ENCODE data around the gene MED31. TPM values are rescaled to one million over a fixed set of nuclear protein-coding genes. Genes with fewer than 3 reads are reported as not detected.

MED31 gene
- polyA plus RNA-seq, 1 donor from 2014 or later: 27.3 TPM

DNA sequence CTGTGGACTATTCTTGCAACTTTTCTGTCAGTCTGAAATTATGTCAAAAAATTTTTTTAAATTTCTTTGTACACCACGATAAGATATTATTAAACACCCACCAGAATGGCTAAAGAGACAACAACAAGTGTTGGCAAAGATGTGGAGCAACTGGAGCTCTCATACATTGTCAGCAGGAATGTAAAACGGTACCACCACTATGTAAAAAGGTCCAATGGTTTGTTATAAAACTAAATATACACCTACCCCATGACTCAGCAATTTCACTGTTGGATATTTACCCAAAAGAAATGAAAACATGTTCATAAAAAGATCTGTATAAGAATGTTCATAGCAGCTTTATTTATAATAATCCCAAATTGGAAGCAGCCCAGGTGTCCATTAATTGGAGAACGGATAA lies 18.1 kb downstream of the MED31 start:
- H3K9me2 ChIP-seq (ENCODE audit: insufficient read depth, low read length): no peaks in the 10 kb centered on the region
- no peak overlapping the region for H3K9ac ChIP-seq (ENCODE audit: low read length)
- no peak overlapping the region for H3K27ac ChIP-seq (ENCODE audit: low read length)
- H3K79me2 ChIP-seq (replicated peaks; ENCODE audit: insufficient read depth, low read length): peaks cover 4% of the 10 kb centered on the region
- H3K27me3 ChIP-seq (ENCODE audit: insufficient read depth, low read depth, low read length): no peaks in the 10 kb centered on the region
- H3K9me3 ChIP-seq (ENCODE audit: low read length): no peaks in the 10 kb centered on the region
- peaks cover 4% of the 10 kb centered on the region for H4K20me1 ChIP-seq (ENCODE audit: insufficient read depth)
- H2AFZ ChIP-seq (ENCODE audit: low read depth, low read length): no peak overlapping the region
- no peaks in the 10 kb centered on the region for H3F3A ChIP-seq (ENCODE audit: insufficient read depth, low read length, poor library complexity, severe bottlenecking)
- TF ChIP-seq EZH2 (IDR thresholded peaks at IDR 0.05; ENCODE audit: borderline replicate concordance, insufficient read depth, low read length, poor library complexity, severe bottlenecking) (no peak), SMC3 (conservative IDR thresholded peaks at IDR 0.05; ENCODE audit: poor library complexity) (no peak), MXI1 (conservative IDR thresholded peaks at IDR 0.05; ENCODE audit: poor library complexity, severe bottlenecking) (no peak), EP300 (conservative IDR thresholded peaks at IDR 0.05; ENCODE audit: poor library complexity, severe bottlenecking) (no peak), RAD21 (conservative IDR thresholded peaks at IDR 0.05) (no peak), POLR2AphosphoS5 (IDR thresholded peaks at IDR 0.05) (no peak), TAF1 (IDR thresholded peaks at IDR 0.05; ENCODE audit: low read depth) (no peak)
- TF ChIP-seq, protein P1, sequence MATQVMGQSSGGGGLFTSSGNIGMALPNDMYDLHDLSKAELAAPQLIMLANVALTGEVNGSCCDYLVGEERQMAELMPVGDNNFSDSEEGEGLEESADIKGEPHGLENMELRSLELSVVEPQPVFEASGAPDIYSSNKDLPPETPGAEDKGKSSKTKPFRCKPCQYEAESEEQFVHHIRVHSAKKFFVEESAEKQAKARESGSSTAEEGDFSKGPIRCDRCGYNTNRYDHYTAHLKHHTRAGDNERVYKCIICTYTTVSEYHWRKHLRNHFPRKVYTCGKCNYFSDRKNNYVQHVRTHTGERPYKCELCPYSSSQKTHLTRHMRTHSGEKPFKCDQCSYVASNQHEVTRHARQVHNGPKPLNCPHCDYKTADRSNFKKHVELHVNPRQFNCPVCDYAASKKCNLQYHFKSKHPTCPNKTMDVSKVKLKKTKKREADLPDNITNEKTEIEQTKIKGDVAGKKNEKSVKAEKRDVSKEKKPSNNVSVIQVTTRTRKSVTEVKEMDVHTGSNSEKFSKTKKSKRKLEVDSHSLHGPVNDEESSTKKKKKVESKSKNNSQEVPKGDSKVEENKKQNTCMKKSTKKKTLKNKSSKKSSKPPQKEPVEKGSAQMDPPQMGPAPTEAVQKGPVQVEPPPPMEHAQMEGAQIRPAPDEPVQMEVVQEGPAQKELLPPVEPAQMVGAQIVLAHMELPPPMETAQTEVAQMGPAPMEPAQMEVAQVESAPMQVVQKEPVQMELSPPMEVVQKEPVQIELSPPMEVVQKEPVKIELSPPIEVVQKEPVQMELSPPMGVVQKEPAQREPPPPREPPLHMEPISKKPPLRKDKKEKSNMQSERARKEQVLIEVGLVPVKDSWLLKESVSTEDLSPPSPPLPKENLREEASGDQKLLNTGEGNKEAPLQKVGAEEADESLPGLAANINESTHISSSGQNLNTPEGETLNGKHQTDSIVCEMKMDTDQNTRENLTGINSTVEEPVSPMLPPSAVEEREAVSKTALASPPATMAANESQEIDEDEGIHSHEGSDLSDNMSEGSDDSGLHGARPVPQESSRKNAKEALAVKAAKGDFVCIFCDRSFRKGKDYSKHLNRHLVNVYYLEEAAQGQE (IDR thresholded peaks at IDR 0.05; ENCODE audit: borderline replicate concordance): no peak
- TF ChIP-seq, protein P2, sequence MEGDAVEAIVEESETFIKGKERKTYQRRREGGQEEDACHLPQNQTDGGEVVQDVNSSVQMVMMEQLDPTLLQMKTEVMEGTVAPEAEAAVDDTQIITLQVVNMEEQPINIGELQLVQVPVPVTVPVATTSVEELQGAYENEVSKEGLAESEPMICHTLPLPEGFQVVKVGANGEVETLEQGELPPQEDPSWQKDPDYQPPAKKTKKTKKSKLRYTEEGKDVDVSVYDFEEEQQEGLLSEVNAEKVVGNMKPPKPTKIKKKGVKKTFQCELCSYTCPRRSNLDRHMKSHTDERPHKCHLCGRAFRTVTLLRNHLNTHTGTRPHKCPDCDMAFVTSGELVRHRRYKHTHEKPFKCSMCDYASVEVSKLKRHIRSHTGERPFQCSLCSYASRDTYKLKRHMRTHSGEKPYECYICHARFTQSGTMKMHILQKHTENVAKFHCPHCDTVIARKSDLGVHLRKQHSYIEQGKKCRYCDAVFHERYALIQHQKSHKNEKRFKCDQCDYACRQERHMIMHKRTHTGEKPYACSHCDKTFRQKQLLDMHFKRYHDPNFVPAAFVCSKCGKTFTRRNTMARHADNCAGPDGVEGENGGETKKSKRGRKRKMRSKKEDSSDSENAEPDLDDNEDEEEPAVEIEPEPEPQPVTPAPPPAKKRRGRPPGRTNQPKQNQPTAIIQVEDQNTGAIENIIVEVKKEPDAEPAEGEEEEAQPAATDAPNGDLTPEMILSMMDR (IDR thresholded peaks at IDR 0.05; ENCODE audit: poor library complexity, severe bottlenecking): no peak
- H3K4me2 ChIP-seq (ENCODE audit: low read length): no peak overlapping the region
- H3K4me3 ChIP-seq (ENCODE audit: low read length): no peak overlapping the region
- H3K36me3 ChIP-seq (ENCODE audit: insufficient read depth, low read length): peaks cover 20% of the 10 kb centered on the region

DNA sequence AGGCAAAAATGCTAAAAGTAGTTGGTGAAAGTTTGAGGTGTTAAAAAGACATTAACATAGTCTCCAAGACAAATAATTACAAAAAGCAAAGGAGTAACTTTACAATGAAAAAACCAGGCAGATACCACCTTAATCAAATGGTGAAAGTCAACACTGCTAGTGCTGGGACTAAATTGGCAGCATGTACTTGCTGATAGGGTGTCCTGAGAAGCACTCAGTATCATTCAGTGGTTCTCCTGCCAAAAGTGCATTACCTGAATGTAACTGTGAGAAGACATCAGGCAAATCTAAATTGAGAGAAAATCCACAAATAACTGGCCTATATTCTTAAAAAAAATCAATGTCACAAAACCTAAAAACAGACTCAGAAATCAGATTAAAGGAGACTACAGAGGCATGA lies 18.9 kb downstream of the MED31 start:
- Histone ChIP-seq H3K9me3 (ENCODE audit: low read length) (no peaks in the 10 kb centered on the region), H3K4me2 (ENCODE audit: low read length) (no peak overlapping the region), H2AFZ (ENCODE audit: low read depth, low read length) (no peak overlapping the region), H3K9me2 (ENCODE audit: insufficient read depth, low read length) (no peaks in the 10 kb centered on the region), H3K9ac (ENCODE audit: low read length) (no peak overlapping the region), H3K27me3 (ENCODE audit: insufficient read depth, low read depth, low read length) (no peaks in the 10 kb centered on the region), H3K36me3 (ENCODE audit: insufficient read depth, low read length) (peaks cover 24% of the 10 kb centered on the region), H3K27ac (ENCODE audit: low read length) (no peak overlapping the region), H4K20me1 (ENCODE audit: insufficient read depth) (peaks cover 4% of the 10 kb centered on the region), H3F3A (ENCODE audit: insufficient read depth, low read length, poor library complexity, severe bottlenecking) (no peaks in the 10 kb centered on the region), H3K79me2 (replicated peaks; ENCODE audit: insufficient read depth, low read length) (peaks cover 4% of the 10 kb centered on the region), H3K4me3 (ENCODE audit: low read length) (no peak overlapping the region)
- TF ChIP-seq SMC3 (conservative IDR thresholded peaks at IDR 0.05; ENCODE audit: poor library complexity) (no peak), POLR2AphosphoS5 (IDR thresholded peaks at IDR 0.05) (no peak), TAF1 (IDR thresholded peaks at IDR 0.05; ENCODE audit: low read depth) (no peak), RAD21 (conservative IDR thresholded peaks at IDR 0.05) (no peak), EZH2 (IDR thresholded peaks at IDR 0.05; ENCODE audit: borderline replicate concordance, insufficient read depth, low read length, poor library complexity, severe bottlenecking) (no peak), MXI1 (conservative IDR thresholded peaks at IDR 0.05; ENCODE audit: poor library complexity, severe bottlenecking) (no peak)
- TF ChIP-seq, protein P2 (IDR thresholded peaks at IDR 0.05; ENCODE audit: poor library complexity, severe bottlenecking): no peak
- TF ChIP-seq, protein P1 (IDR thresholded peaks at IDR 0.05; ENCODE audit: borderline replicate concordance): no peak

Data from neural cell (in vitro differentiated cells).